Measurements from ENCODE around the gene SPO11.

SPO11 gene

DNA sequence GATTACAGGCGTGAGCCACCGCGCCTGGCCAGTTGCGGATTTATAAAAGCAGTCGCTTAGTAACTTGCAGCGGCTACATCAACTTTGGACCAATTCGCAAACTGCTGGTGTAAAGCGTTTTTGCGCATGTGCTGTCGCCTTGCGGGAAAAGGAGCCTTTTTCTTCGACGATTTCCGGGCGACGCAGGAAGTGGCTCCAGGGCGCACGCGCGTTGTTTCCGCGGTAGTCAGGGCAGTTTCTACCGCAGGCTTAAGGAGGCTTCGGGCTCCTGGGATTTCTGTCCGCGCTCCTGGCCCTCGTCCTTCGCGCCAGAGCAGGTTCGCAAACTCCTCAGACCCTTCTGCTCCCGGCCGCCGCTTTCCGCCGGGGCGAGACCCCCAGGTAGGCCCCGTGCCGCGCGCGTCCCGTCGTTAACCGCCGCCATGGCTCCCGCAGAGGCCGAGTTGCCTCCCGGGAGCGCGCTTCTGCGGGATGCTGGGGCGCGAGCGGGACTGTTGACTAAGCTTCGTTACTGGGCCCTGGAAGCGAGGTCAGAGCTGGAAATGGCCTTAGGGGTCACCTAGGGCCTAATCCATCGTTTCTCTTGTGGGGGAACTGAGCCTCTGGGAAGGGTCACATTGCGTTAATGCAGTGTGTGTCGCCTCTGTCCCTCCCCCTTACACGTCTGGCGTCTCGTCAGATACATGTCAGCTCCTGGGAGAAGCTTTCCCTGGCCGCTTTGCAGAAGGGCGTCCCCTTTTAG lies 21.6 kb downstream of the SPO11 start, which contains the start of gene RAE1:
Gene RAE1, plus strand, starts transcription at position 214 of the 742 bp plus-strand sequence. CDS start 2,784 bp downstream, outside the sequence.
- no peaks in the 10 kb centered on the region for H3K4me1 ChIP-seq (ENCODE audit: insufficient read depth, insufficient read length)
- peak; percentile 87 for DNase-seq (ENCODE audit: low read depth, low spot score)
- TF ChIP-seq YY1 (IDR thresholded peaks at IDR 0.05; ENCODE audit: insufficient read depth, insufficient read length) (peak; percentile 19), SUZ12 (IDR thresholded peaks at IDR 0.05; ENCODE audit: extremely low read depth, insufficient read depth, insufficient read length) (no peak)
- H3K9ac ChIP-seq (ENCODE audit: insufficient read length, low read depth): peak within 1 kb of the TSS; percentile 99
- no peaks in the 10 kb centered on the region for H3K9me3 ChIP-seq (ENCODE audit: insufficient read depth, low read length)
- H3K4me3 ChIP-seq (ENCODE audit: insufficient read length, low read depth): peak within 1 kb of the TSS; percentile 100
- H3K36me3 ChIP-seq (ENCODE audit: insufficient read depth, insufficient read length, low read length): no peaks in the 10 kb centered on the region
- H3K27me3 ChIP-seq (ENCODE audit: insufficient read depth, insufficient read length): no peaks in the 10 kb centered on the region

DNA sequence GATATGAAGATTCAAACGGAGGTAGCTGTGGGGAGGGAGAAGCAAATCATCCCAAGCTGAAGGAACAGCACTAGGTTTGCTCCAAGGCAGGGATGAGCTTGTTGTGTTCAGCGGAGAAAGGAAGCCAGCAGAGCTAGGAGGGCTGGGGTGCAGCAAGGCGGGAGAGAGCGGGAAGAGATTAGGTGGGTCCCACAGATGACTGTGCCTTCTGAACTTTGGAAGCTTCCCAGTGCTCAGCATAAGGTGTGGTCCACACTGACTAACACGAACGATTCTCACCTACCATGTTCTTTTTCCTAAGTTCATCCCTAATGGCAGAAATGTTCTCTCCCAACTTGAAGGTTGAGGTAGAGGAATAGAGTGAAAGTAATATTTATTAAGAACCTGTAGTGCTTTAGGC lies 22.7 kb downstream of the SPO11 start:
- Histone ChIP-seq H3K4me3 (ENCODE audit: insufficient read length, low read depth) (peak overlapping the region; percentile 100), H3K4me1 (ENCODE audit: insufficient read depth, insufficient read length) (no peaks in the 10 kb centered on the region), H3K9me3 (ENCODE audit: insufficient read depth, low read length) (no peaks in the 10 kb centered on the region), H3K36me3 (ENCODE audit: insufficient read depth, insufficient read length, low read length) (no peaks in the 10 kb centered on the region), H3K27me3 (ENCODE audit: insufficient read depth, insufficient read length) (no peaks in the 10 kb centered on the region), H3K9ac (ENCODE audit: insufficient read length, low read depth) (peak overlapping the region; percentile 99)
- no peak for DNase-seq (ENCODE audit: low read depth, low spot score)
- TF ChIP-seq ZNF274 (IDR thresholded peaks at IDR 0.05; ENCODE audit: low read depth, low read length): no peak
- no peak for TF ChIP-seq SUZ12 (IDR thresholded peaks at IDR 0.05; ENCODE audit: extremely low read depth, insufficient read depth, insufficient read length)
- no peak for TF ChIP-seq YY1 (IDR thresholded peaks at IDR 0.05; ENCODE audit: insufficient read depth, insufficient read length)

DNA sequence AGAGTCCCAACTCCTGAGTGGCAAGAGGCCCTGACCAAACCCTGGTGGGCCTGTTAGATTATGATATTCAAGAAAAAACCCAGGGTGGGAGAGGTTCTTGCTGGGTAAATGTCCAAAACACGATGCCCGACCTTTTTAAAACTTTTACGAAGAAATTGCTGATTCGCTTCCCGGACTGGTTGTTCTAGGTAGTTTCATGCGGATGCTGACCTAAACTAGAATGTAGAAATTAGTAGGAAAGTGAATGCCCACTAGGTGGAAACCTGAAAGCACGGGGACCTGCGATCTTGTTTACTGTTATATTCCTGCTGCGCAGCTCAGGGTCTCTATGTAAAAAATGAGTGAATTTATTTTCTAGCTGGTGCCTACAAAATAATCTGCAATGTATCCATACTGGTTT lies 23.7 kb downstream of the SPO11 start:
- H3K9ac ChIP-seq (ENCODE audit: insufficient read length, low read depth): no peak overlapping the region
- no peak for DNase-seq (ENCODE audit: low read depth, low spot score)

DNA sequence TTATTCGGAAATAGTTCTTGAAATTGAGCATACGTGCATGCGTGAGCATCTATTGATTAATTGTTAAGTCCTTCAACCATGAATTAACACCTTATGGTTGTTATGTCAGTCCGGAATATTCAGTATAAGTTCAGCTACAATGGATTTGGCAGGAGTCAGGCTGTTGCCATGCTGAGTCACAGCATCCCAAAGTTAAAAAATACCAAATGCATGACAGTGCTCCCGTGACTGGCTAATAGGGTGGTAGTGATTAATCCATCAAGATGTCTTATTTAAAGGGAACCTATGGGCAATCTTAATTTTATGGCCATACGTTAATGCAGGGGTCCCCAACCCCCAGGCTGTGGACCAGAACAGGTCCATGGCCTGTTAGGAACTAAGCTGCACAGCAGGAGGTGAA lies 31.9 kb downstream of the SPO11 start:
- no peak for TF ChIP-seq SUZ12 (IDR thresholded peaks at IDR 0.05; ENCODE audit: extremely low read depth, insufficient read depth, insufficient read length)
- TF ChIP-seq ZNF274 (IDR thresholded peaks at IDR 0.05; ENCODE audit: low read depth, low read length): no peak
- no peak for TF ChIP-seq YY1 (IDR thresholded peaks at IDR 0.05; ENCODE audit: insufficient read depth, insufficient read length)
- Histone ChIP-seq H3K36me3 (ENCODE audit: insufficient read depth, insufficient read length, low read length) (peaks cover 53% of the 10 kb centered on the region), H3K9ac (ENCODE audit: insufficient read length, low read depth) (no peak overlapping the region), H3K4me3 (ENCODE audit: insufficient read length, low read depth) (no peak overlapping the region), H3K4me1 (ENCODE audit: insufficient read depth, insufficient read length) (no peaks in the 10 kb centered on the region), H3K9me3 (ENCODE audit: insufficient read depth, low read length) (no peaks in the 10 kb centered on the region), H3K27me3 (ENCODE audit: insufficient read depth, insufficient read length) (no peaks in the 10 kb centered on the region)
- DNase-seq (ENCODE audit: low read depth, low spot score): no peak

More for the DNA sequence above, 23.7 kb downstream of the SPO11 start:
- Histone ChIP-seq H3K4me1 (ENCODE audit: insufficient read depth, insufficient read length) (no peaks in the 10 kb centered on the region), H3K27me3 (ENCODE audit: insufficient read depth, insufficient read length) (no peaks in the 10 kb centered on the region), H3K36me3 (ENCODE audit: insufficient read depth, insufficient read length, low read length) (no peaks in the 10 kb centered on the region), H3K4me3 (ENCODE audit: insufficient read length, low read depth) (no peak overlapping the region), H3K9me3 (ENCODE audit: insufficient read depth, low read length) (no peaks in the 10 kb centered on the region)
- TF ChIP-seq ZNF274 (IDR thresholded peaks at IDR 0.05; ENCODE audit: low read depth, low read length) (no peak), SUZ12 (IDR thresholded peaks at IDR 0.05; ENCODE audit: extremely low read depth, insufficient read depth, insufficient read length) (no peak), YY1 (IDR thresholded peaks at IDR 0.05; ENCODE audit: insufficient read depth, insufficient read length) (no peak)

DNA sequence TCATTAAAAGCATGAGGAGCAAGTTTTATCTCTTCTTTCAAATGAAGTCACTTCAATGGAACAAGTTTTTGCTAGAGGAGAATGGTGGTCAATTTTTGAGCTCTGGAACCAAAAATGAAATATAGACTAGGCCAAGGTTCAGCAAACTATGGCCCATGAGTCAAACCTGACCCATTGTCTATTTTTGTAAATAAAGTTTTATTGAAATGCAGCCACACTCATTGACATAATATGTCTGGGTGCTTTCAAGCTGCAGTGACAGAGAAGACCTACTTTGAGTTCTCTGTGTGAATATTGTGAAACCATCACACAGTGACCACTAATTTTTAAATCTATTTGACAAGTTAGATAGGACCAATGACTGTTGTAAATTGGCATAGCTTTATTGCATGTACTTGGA lies 34.8 kb downstream of the SPO11 start:
- no peak overlapping the region for H3K4me3 ChIP-seq (ENCODE audit: insufficient read length, low read depth)
- no peak overlapping the region for H3K9ac ChIP-seq (ENCODE audit: insufficient read length, low read depth)
- peaks cover 82% of the 10 kb centered on the region for H3K36me3 ChIP-seq (ENCODE audit: insufficient read depth, insufficient read length, low read length)
- no peaks in the 10 kb centered on the region for H3K4me1 ChIP-seq (ENCODE audit: insufficient read depth, insufficient read length)
- no peaks in the 10 kb centered on the region for H3K9me3 ChIP-seq (ENCODE audit: insufficient read depth, low read length)
- no peaks in the 10 kb centered on the region for H3K27me3 ChIP-seq (ENCODE audit: insufficient read depth, insufficient read length)
- no peak for DNase-seq (ENCODE audit: low read depth, low spot score)
- TF ChIP-seq ZNF274 (IDR thresholded peaks at IDR 0.05; ENCODE audit: low read depth, low read length) (no peak), SUZ12 (IDR thresholded peaks at IDR 0.05; ENCODE audit: extremely low read depth, insufficient read depth, insufficient read length) (no peak), YY1 (IDR thresholded peaks at IDR 0.05; ENCODE audit: insufficient read depth, insufficient read length) (no peak)

DNA sequence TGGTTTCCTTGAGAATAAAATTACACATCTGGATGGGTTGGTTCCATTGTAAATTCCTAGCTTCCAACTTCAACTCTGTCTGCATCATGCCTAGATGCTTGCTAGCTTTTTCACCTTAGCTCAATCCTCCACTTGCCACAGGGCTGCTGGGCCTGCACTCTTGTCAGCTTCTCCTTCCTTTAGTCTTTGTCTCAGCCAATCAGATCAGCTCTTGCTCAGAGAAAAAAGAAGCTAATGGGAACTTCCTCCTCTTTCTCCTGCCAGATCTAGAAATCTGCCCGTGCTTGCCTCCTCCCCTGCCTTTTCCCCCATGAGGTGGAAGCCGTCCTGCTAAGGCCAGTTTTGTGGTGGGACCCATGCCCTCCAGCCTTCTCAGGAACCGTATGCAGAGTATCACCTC lies 40.0 kb downstream of the SPO11 start:
- H3K9me3 ChIP-seq (ENCODE audit: insufficient read depth, low read length): no peaks in the 10 kb centered on the region
- H3K4me3 ChIP-seq (ENCODE audit: insufficient read length, low read depth): no peak overlapping the region
- peaks cover 98% of the 10 kb centered on the region for H3K36me3 ChIP-seq (ENCODE audit: insufficient read depth, insufficient read length, low read length)
- DNase-seq (ENCODE audit: low read depth, low spot score): no peak
- H3K9ac ChIP-seq (ENCODE audit: insufficient read length, low read depth): no peak overlapping the region
- TF ChIP-seq YY1 (IDR thresholded peaks at IDR 0.05; ENCODE audit: insufficient read depth, insufficient read length): no peak
- TF ChIP-seq SUZ12 (IDR thresholded peaks at IDR 0.05; ENCODE audit: extremely low read depth, insufficient read depth, insufficient read length): no peak
- TF ChIP-seq ZNF274 (IDR thresholded peaks at IDR 0.05; ENCODE audit: low read depth, low read length): no peak
- no peaks in the 10 kb centered on the region for H3K27me3 ChIP-seq (ENCODE audit: insufficient read depth, insufficient read length)
- peaks cover 3% of the 10 kb centered on the region for H3K4me1 ChIP-seq (ENCODE audit: insufficient read depth, insufficient read length)

DNA sequence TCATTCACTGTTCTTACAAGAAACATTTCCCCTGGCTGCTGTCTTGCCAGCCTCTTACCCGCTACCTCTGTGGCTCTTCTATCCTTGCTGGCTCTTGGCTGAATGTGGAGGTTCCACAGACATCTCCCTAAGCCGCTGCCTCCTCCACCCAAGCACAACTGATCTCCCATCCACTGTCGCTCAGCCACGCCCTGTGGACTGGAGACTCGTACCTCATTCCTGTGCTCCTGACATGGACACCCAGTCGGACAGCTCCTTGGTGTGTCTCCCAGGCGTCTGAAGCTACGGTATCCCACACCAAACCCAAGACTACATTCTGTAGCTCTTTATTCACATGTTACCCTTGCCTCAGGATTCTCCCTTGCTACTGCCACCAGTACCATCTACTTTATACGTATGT lies 40.7 kb downstream of the SPO11 start:
- Histone ChIP-seq H3K9me3 (ENCODE audit: insufficient read depth, low read length) (no peaks in the 10 kb centered on the region), H3K27me3 (ENCODE audit: insufficient read depth, insufficient read length) (no peaks in the 10 kb centered on the region), H3K36me3 (ENCODE audit: insufficient read depth, insufficient read length, low read length) (peaks cover 98% of the 10 kb centered on the region), H3K4me3 (ENCODE audit: insufficient read length, low read depth) (no peak overlapping the region), H3K9ac (ENCODE audit: insufficient read length, low read depth) (no peak overlapping the region), H3K4me1 (ENCODE audit: insufficient read depth, insufficient read length) (peaks cover 3% of the 10 kb centered on the region)
- no peak for DNase-seq (ENCODE audit: low read depth, low spot score)
- TF ChIP-seq SUZ12 (IDR thresholded peaks at IDR 0.05; ENCODE audit: extremely low read depth, insufficient read depth, insufficient read length): no peak
- no peak for TF ChIP-seq YY1 (IDR thresholded peaks at IDR 0.05; ENCODE audit: insufficient read depth, insufficient read length)
- TF ChIP-seq ZNF274 (IDR thresholded peaks at IDR 0.05; ENCODE audit: low read depth, low read length): no peak

Measured in NT2/D1 (cell line).